Endometrial microvascular endothelial cells (primary cell): Measurements from ENCODE around the gene RHEX. TPM values are rescaled to one million over a fixed set of nuclear protein-coding genes. Genes with fewer than 3 reads are reported as not detected.

Source experiments
- in situ Hi-C: cut with HindIII; loops from 2 replicates; pipeline ENCODE4 v1.10.0; 2017; ENCODE audit warnings: low sequenced_read_pairs, low pct_unique_long_range_greater_than_20kb; ENCODE audit errors: inconsistent ontology term
- total RNA-seq: library from RNA; depleted of rRNA; stranded (reverse); fragments of >200 nt; gene quantifications from one replicate; pipeline ENCODE4 v1.2.3, GENCODE V29; 2015; ENCODE audit errors: inconsistent ontology term

Gene RHEX
- total RNA-seq, 1 donor from 2014 or later, result not detected

DNA sequence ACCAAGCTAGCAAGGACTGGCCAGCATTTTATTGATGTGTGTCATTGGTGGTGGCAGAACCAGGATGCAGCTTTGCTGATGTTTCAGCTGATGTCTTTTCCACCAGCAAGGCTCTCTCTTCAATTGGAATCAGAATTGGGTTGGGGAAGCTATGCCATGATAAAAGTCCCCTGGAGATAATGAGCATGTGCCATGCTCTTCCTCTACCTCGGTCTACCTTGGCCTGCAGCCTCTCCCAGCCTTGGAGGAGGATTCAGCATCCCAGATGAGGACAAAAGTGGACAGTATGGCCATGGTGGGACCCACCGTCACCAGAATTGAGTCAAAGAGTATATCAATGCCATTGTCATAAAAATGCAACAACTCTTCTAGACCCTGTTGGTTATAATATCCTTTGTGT, 55.7 kb downstream of the RHEX start:
- in situ Hi-C loops, result loop anchor here (25.0 kb wide), 2 partner anchors 121 to 321 kb away; partner anchors contain the start of gene RAB29

DNA sequence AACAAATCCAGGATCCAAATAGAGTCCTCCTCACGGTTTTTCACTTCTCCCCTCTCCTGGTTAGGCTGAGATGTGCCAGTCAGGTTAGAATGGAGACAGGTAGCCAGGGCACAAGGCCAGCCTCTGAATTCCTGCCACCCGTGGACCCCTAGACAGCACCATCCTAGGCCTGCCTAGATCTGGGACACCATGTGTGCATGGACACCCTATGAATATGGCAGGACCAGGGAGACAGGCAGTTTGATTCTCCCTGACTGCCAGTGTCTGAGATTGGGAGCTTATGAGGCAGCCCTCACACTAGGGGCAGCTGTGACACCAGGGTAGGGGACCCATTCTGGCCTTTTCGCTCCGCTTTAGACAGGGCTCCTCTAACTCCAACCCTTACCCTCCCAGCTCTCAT, 56.7 kb downstream of the RHEX start:
- in situ Hi-C loops, result loop anchor here (5.0 to 25.0 kb wide), 3 partner anchors 77 to 322 kb away; partner anchors contain the start of gene RAB29

- in situ Hi-C loops, result loop anchor here (5.0 to 25.0 kb wide), 3 partner anchors 78 to 323 kb away; partner anchors contain the start of gene RAB29
Observed at GRCh38 chr1:206110161-206110560, 57.2 kb downstream of the RHEX start.

DNA sequence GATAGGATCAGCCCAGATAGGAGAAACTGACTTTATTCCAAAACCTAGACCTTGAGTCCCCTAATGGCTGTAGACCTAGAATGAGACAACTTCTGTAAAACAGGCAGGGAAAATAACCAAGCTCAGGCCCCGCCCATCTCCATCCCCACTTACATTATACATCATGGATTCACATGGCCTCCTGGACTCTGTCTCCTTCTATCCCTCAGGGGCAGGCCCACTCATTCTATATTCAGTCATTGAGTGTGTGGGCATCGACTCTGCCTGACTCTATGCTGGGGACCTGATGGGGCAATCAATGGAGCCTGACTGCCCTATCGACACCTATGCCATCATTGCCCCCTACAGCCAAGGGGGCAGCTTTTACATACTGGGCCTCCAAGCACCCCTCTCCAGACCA, 57.8 kb downstream of the RHEX start:
- in situ Hi-C loops, result loop anchor here (5.0 to 25.0 kb wide), 3 partner anchors 79 to 324 kb away; partner anchors contain the start of gene RAB29

GRCh38 chr1:206111271-206111927, 58.4 kb downstream of the RHEX start:
- in situ Hi-C loops, result loop anchor here (5.0 to 25.0 kb wide), 3 partner anchors 79 to 324 kb away; partner anchors contain the start of gene RAB29

GRCh38 chr1:206112600-206113301, 59.8 kb downstream of the RHEX start:
- in situ Hi-C loops, result loop anchor here (5.0 to 25.0 kb wide), 3 partner anchors 80 to 325 kb away; partner anchors contain the start of gene RAB29

DNA sequence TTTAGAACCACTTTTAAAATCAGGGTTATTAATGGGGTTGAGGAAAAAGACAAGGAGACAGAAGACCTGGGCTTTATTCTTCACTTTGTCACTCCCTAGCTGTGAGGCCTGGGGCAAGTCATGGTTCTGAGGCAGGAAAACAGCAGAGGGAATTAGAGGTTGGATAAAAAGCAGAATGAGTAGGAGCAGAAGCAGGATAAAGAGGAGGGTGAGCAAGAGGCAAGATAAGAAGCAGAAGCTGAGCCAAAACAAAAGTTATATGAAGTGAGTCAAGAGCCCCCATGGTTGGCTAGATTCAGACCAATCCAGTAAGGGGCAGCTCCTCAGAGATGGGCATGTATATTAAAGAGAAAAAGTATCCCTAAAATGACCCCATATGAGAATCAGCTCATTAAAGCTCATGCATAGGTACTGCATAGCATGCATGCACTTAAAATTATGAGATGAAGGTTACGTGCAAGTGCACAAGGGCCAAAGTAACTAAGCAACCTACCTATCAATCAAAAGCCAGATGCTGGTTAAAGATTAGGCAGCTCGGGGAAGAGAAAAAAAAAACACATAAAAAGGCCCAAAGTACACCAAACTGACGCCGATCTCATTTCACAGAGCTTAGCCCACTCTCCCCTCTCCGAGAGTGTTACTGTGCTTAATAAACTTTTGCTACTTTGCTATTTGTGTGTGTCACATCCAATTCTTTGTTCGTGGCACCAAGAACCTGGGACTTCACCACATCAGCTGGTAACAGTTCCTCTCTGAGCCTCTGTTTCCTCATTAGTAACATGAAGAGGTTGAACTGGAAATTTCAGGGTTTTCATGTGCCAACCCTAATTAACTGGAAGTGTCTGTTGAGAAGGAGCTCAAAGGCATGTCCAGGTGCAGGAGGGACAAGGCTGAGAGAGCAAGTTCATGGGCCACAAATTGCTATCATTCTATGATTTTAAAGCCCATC, 62.0 kb downstream of the RHEX start:
- in situ Hi-C loops, result loop anchor here (5.0 to 25.0 kb wide), 3 partner anchors 83 to 328 kb away; partner anchors contain the start of gene RAB29

GRCh38 chr1:206115791-206116190, 62.8 kb downstream of the RHEX start:
- in situ Hi-C loops, result loop anchor here (25.0 kb wide), 2 partner anchors 128 to 328 kb away; partner anchors contain the start of gene RAB29

DNA sequence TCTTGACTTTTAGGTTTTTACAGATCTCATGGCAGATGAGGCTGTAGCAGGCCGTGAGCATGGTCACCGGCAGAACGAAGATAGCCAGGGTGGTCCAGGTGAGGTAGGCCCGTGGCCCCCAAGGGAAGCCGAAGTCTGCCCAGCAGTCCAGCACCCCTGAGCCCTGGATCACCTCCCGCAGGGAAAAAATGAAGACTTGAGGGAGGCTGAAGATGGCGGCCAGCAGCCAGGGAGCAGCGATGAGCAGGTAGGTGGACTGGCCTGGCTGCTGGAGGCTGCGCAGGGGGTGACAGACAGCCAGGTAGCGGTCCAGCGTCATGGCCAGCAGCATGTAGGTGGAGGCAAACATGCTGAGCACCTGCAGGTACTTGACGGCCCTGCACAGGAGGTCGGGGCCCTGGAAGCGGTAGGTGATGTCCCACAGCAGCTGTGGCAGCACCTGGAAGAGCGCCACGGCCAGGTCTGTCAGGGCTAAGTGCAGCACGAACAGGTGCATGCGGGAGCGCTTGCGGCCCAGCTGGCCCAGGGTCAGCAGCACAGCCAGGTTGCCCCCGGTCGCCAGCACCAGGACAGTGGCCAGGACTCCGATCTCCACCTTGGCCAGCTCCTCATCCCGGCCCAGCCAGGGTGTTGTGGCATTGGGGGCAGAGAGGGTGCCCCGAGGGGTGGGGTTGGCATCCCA, 63.4 kb downstream of the RHEX start:
- in situ Hi-C loops, result loop anchor here (25.0 kb wide), 2 partner anchors 129 to 329 kb away; partner anchors contain the start of gene RAB29

GRCh38 chr1:206116873-206117150, 63.8 kb downstream of the RHEX start:
- in situ Hi-C loops, result loop anchor here (25.0 kb wide), 2 partner anchors 130 to 330 kb away; partner anchors contain the start of gene RAB29

- in situ Hi-C loops, result loop anchor here (25.0 kb wide), 2 partner anchors 130 to 330 kb away; partner anchors contain the start of gene RAB29
Observed at GRCh38 chr1:206117151-206117948, 64.4 kb downstream of the RHEX start, which contains the start of gene AVPR1B. AVPR1B (minus strand) TSS chr1:206117388; CDS start chr1:206116890, 498 bp downstream.

DNA sequence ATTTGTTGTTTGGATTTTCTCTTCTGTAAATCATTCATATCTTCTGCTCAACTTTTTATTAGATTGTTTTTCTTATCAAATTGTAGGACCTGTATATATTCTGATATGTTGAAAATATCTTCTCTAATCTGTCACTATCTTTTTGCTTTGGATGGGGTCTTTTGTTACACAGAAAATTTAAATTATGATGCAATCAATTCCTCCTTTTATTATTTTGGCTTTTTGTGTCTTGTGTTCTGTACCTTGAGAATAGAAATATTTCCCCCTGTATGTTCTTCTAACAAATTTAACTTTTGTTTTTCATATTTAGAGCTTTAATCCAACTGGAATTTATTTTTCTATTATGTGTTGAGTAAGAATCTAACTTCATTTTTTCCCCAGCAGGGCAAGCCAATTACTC, 67.4 kb downstream of the RHEX start:
- in situ Hi-C loops, result loop anchor here (25.0 kb wide), 2 partner anchors 133 to 333 kb away; partner anchors contain the start of gene RAB29

DNA sequence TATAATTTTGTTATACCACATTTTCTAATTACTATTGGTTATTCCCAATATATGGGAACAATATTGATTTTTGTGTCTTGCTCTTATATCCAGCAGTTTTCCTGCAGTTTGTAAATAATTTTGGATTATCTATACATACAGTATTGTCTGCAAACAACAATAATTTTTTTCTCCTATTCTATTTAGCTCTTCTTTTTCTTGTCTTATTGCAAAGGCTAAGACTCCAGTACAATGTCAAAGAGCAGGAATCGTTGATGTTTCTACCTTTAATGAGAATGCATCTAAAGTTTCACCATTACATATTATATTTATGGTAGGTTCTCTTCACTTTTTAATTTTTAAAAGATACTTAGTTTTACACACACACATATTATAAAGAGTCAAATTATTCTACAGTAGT, 68.3 kb downstream of the RHEX start:
- in situ Hi-C loops, result loop anchor here (25.0 kb wide), 2 partner anchors 134 to 334 kb away; partner anchors contain the start of gene RAB29

DNA sequence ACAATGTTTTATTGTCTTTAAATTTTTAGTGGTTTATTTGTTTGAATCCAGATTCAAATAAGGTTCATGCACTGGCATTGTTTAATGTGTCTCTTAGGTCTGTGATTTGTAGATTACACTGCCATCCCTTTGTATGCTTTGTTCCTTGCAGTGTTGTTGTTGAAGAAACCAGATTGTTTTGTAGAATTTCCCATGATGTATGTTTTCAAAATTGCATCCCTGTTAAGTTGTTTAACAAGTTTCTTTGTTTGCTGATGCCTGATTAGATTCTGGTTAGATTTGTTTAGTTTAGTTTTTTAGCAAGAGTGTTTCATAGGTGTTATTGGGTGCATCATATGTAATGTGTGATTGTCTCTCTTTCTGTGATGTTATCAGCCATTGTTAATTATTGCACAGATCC, 69.7 kb downstream of the RHEX start:
- in situ Hi-C loops, result loop anchor here (25.0 kb wide), 2 partner anchors 135 to 335 kb away; partner anchors contain the start of gene RAB29

GRCh38 chr1:206125346-206125745, 72.4 kb downstream of the RHEX start:
- in situ Hi-C loops, result no loop called here

DNA sequence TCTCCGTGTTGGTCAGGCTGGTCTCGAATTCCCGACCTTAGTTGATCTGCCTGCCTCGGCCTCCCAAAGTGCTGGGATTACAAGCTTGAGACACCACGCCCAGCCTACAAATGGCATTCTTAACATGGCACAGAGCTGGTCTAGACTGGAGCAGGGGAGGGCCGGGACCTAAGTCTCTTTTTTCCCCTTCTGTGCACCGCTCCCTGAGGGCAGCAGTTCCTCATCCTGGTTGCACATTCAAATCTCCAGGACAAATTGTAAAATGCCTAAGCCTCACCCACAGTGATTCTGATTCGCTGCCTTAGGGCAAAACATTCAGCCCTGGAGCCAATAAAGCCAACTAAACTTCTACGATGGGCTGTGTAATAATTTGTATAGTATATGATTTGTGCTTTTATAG, 74.4 kb downstream of the RHEX start:
- in situ Hi-C loops, result no loop called here

DNA sequence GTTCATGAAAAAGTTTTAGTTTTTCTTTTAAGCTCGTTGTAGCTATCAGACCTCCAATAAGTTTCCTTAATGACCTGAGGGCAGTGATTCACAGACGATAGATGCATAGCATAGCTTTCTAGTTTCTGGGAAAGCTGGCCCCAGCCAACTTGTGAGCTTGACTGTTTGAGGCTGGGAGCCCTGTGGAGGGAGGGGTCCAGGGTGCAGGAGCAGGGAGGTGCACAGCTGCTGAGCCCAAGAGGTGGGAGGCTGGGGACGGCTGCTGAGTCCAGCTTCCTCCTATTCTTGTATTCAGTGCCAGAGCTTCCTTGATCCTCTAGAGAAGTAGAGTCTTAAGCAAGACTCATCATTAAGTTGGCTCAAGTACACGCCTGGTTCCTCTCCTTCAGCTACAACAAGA, 75.2 kb downstream of the RHEX start:
- in situ Hi-C loops, result no loop called here
